Activated CD4-positive, alpha-beta T cell treated with anti-CD3 and anti-CD28 coated beads, Interleukin-2, amount 50 U/mL, for 1 hour (primary cell): ENCODE results near the gene VPS18.
A peak's percentile ranks its signal among the peaks of the same experiment; 100 is the strongest.

Experiments used
- DNase-seq: peaks from one replicate; pipeline ENCODE4 v3.0.0-alpha.2; 2020

The VPS18 gene

DNA sequence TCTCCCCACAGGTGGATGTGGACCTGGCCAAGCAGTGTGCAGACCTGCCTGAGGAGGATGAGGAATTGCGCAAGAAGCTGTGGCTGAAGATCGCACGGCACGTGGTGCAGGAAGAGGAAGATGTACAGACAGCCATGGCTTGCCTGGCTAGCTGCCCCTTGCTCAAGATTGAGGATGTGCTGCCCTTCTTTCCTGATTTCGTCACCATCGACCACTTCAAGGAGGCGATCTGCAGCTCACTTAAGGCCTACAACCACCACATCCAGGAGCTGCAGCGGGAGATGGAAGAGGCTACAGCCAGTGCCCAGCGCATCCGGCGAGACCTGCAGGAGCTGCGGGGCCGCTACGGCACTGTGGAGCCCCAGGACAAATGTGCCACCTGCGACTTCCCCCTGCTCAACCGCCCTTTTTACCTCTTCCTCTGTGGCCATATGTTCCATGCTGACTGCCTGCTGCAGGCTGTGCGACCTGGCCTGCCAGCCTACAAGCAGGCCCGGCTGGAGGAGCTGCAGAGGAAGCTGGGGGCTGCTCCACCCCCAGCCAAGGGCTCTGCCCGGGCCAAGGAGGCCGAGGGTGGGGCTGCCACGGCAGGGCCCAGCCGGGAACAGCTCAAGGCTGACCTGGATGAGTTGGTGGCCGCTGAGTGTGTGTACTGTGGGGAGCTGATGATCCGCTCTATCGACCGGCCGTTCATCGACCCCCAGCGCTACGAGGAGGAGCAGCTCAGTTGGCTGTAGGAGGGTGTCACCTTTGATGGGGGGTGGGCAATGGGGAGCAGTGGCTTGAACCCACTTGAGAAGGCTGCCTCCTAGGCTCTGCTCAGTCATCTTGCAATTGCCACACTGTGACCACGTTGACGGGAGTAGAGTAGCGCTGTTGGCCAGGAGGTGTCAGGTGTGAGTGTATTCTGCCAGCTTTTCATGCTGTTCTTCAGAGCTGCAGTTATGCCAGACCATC, 8.6 kb downstream of the VPS18 start:
- DNase-seq = no peak

DNA sequence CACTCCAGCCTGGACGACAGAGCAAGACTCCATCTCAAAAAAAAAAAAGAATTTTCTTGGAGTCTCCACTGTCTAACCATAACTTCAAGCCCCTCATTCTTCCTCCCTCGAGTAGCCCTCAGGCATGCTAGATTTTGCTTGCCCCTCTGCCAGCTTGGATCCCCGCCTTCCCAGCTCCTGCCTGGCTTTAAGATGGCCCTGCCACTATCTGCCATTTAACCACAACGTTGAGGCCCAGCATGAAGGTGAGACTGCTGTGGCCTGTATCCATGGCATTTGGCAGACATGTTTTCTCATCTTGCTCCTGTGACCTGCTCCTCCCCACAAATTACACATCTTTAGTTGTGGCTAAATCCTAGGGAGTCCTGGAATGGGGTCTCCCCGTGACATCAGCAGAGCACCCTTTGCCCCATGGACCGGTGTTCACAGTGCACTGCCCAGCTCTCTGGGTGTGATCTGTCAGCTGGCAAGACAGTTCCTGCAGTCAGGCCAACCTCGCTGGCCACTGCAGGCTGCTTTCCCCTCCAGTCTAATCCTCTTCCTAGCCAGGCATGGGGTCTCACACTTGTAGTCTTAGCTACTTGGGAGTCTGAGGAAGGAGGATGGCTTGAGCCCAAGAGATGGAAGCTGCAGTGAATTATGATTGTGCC, 10.4 kb downstream of the VPS18 start:
- DNase-seq = no peak

DNA sequence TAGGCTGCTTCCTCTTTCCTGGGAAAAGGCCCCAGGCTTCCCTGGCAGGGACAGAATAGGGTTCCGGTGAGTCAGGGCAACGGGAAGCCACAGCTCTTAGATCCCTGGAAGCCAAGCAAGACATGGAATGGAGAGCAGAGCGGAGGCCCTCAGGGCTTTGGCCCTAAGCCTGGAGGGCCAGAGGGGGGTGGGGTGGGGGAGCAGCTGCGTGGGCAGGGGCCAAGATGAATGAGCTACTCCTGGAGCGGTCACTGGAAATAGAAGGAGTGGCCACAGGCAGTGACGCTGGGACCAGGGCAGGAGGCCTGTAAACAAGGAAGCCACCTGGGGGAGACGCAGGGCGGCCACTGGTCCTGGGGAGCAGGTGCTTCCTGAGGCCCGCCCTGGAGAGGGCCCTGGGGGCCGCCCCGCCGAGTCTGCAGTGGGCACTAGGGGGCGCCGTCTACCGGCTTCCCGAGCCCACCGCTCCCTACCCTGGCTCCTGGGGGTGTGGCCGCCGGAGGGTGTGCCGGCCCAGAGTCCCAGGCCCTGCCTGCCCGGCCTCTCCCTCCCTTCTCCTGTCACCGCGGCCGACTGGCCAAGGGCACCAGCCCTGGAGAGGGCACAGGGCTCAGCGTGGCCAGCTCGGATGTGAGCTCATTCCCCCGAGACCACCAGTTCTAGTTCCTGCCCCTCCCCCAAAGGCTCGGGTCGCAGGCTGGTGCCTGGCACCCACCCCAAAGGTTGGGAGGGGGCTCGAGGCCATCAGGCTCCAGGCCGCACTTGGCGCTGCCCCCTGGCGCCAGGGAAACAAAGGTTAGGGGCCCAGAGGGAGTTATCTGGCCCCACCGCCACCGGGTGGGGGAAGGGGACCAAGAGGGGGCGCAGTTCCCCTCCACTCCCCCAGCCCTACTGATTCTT, 12.1 kb downstream of the VPS18 start:
- DNase-seq = peak; percentile 70

DNA sequence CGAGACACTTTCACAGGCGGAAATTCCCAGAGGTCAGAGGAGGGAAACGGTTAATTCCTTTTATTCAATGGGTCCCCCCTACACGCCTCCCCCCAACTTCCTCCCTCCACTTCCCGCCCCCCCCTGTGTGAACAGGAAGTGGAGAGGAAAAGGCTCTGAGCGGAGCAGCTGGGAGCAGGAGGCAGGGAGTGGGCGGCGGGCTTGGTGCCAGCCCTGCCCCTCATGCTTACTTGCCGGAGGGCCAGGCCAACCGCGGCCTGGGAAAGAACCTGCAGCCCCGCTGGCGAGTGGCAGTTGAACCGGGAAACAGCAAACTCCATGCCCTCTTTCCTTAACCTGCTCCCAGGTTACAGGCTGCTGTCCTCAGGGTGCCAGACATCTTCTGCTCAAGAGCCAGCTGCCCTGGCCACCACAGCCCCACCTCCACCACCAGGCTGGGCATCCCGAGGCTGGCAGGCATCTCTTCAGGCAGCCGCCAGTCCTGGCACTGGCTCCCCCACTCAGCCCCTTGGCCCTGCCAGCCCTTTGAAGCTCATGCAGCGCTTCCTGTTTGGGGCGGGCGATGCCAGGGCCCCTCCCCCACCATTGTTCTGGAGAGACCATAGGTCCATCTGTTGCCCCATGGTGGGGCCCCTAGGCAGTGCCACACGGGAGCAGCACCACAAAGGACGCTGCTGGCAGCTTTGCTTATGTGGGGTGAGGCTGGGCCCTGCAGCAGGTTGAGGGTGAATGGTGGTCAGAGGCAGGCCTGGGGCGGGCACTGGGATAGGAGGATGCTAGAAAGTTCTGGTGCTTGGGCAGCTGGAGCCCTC, 12.9 kb downstream of the VPS18 start:
- peak; percentile 48 for DNase-seq

DNA sequence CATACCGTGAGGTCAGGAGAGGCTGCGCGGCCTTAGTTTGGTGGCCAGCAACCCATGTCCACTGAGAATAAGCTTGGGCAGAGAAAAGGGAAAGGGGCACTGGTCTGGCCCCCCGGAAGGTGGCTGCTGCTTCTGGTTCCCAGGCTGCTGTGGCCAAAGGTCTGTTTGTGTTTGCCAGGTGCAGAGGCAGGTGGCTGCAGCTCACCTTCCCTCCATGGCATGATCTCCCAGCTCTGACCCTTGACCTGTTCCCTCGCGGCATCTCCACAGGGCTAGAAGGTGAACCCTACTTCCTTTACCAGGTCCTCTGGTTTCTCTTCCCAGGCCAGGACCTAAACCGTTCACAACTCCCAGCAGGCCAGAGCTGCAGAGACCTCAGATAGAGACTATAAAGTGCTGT, 13.8 kb downstream of the VPS18 start:
- DNase-seq = no peak

DNA sequence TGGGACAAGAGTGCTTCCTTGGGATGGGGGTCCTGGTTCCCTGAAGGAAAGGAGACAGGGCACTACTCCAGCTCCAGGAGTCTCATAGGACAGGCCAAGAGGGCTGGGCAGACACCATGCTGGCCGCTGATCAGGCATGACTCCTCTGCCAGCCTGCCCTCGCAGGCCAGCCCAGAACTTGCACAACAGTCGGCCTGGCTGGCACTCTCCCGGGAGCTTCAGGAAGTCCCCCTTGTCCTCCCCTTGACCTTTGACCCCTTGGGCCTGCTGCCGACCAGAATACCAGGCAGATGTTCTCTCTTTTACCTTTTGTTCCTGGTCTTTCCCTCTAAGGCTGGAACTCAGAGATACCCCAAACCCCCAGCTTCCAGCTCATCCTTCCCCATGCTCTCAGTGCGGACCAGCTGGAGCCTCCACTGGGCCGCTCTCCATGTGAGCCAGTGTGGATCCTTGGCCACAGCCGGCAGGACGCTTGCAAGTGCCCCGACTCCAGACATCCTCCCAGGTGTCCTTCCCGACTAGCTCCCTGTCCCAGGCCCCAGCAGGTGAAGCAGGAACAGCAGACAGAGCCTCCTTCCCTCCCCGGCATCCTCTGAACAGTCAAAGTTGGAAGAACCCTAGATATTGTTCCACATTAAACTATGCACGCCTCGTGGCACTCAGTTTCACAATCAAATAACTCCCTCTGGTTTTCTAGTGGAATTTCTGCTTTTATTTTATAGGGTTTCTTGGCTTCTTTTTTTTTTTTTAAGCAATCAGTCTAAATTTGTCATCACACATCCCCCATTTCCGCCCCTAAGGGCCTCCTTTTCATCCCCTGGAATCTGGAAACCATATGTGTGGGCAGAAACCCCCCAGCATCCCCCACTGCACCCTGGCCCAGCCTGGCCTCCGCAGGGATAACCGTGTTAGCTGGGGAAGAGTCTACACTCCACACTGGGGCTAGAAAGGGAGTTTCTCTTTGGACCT, 15.7 kb downstream of the VPS18 start:
- no peak for DNase-seq

DNA sequence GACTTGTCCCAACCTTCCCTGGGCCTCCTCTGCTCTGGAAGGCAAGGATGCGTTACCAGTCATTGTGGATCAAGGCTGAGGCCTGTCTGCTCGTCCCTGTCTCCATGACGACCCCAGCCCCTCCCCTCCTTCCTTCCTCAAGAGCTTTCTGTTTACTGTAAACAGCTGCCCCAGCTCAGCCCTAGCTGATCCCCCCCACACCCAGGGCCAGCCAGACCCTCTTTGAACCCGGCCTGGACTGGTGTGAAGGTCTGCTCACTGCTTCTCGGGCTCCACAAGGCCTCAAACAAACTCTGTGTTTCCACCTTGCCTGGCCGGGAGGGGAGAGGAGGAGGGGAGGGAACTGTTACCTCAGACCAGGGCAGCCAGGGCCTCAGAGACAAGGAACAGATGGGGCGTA, 16.9 kb downstream of the VPS18 start:
- DNase-seq = no peak

DNA sequence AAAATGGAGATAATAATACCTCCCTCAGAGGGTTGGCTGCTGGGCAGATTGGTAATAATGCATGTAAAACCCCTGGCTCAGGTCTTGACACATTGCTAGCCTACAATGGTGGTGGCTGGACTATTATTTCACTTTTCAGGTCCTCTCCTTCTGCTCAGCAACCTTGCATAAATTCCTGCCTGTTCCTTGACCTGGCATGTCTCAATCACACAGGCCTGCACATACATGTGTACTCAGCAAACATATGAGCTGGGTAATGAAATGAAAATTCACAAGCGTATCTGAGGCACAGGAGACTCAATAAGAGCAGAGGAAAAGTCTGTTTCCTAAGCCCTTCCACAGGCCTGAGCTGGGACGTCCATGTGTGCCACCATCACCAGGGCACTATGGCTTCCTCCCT, 17.4 kb downstream of the VPS18 start:
- no peak for DNase-seq

DNA sequence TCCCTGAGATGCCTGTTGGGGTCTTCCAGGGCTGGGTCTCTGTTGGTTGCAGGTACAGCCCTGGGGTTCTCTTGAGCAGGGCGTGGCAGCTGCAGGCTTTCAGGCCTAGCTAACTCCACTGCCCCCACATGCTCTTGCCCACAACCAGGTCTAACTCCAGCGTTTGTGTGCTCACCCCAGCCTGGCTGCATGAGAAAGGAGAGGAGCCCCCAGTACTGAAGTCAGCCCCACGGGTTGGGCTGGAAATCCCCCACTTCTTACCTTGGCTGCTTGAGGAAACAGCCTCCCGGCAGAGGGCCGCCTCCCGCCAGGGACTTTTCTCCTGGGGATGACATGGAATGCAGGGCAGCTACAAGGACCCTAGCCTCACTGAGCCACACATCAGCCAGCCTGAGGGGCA, 18.2 kb downstream of the VPS18 start:
- DNase-seq = no peak

DNA sequence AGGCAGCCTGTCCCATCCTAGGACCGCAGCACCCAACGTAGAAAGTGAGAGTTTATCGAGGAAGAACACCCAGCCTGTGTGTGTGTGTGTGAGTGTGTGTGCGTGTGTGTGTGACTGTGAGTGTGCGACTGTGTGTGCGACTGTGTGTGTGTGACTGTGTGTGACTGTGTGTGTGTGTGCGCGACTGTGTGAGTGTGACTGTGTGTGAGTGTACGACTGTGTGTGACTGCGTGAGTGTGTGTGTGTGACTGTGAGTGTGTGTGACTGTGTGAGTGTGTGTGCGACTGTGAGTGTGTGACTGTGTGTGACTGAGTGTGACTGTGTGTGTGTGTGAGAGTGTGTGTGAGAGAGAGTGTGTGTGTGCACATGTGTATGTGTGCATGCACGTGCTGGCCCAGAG, 19.8 kb downstream of the VPS18 start:
- no peak for DNase-seq

DNA sequence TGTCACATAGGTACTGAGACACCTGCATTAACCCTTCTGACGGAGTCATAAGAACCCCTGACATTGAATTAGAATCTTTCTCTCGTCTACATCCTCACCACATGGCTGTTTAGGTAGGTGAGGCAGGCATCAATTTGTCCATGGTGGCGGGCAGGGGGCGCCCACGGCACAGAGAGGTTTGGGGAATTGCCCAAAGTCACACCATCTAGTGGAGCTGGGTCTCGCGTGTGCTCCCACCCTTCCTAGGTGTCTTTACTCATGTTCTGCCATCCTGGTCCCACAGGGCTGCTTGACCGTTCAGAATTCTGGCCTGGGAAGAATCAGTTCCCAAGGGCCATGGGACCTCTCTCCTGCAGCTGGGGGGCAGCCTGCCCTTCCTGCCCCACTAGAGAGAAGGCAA, 20.2 kb downstream of the VPS18 start:
- no peak for DNase-seq

DNA sequence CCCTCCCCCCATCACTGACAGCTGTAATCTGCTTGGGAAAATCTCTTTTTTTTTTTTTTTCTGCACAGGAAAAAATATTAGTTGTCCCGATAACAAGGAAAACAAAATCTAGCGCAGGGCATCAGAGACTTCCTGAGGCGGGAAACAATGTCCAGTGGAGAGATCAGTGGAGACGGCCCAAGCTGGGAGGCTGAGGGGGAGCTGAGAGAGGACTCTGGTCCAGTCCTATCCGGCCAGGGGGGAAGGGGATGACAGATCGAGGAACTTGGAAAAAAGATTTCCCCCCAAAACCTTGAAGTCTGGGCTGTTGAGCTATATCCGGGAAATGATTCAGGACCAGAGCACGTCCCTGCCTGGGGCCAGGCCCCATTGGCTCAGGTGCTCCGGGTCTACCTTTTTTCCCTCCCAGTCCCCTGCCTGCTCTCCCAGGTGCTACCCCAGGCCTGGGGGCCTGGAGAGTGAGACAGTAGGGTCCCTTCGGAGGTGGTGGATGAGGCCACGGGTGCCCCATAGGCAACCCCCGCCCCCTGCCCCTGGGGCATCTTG, 20.9 kb downstream of the VPS18 start:
- no peak for DNase-seq

DNA sequence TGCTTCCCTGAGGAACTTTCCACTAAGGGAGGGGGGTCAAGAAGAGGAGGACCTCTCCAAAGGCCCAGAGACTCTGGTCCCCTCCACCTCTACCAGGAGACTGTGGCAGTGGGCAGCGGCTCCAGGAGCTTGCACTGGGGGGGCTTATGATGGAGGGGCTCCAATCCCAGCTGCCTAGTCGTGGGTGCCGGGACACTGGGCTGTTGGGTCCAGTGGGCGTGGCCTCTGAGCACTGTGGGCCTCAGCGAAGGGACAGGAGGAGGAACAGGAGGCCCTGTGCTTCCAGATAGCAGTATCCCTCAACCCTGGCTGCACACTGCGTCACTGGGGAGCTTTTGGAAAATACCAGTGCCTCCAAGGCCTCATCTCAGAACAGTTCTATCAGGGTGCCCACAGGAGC, 21.4 kb downstream of the VPS18 start:
- DNase-seq = no peak

DNA sequence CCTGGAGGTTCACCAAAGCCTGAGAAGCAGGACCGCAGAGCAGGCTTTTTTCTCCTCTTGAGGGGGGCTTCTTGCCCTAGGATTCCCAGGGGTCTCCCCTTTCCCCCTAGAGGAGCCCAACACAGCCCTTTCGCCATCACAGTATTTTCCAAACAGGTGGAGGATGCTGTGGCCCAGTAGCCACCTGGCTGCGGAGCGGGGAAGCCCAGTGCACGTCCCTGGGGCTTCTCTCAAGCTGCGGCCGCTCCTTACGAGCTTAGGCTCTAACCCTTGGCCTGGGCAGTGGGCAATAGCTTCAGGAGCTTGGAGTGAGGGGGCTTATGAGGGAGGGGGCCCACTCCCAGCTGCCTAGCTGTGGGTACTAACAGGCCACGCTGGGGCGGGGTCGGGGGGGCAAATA, 23.3 kb downstream of the VPS18 start:
- no peak for DNase-seq

DNA sequence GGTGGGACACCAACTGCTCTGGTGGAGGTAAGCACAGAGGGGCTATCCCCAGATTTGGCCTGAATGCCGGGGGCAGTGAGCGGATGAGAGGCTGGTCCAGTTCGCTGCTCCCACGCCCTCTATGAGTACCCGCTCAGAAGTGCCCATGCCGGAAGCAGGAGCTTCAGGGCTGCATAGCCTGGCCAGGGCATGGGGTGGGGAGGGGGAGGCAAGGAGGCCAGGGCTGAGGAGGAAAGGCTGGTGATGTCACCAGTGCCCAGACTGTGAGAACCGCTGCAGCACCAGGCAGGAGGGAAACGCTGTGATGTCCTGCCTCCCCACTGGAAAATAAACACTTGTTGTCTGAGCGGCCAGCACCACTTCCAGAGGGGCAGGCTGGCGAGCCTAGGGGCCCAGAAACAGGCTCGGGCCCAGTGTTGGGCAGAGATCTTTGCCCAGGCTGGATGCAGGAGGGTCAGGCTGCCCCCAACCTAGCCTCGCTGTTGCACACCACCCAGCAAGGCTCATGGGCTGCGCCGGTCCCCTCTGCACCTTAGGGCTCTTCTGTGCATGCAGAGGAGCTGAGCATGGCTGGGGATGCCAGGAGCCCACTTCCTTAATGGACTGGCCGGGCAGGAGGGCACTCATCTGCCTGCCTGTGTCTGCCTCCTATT, 24.0 kb downstream of the VPS18 start:
- DNase-seq = no peak

DNA sequence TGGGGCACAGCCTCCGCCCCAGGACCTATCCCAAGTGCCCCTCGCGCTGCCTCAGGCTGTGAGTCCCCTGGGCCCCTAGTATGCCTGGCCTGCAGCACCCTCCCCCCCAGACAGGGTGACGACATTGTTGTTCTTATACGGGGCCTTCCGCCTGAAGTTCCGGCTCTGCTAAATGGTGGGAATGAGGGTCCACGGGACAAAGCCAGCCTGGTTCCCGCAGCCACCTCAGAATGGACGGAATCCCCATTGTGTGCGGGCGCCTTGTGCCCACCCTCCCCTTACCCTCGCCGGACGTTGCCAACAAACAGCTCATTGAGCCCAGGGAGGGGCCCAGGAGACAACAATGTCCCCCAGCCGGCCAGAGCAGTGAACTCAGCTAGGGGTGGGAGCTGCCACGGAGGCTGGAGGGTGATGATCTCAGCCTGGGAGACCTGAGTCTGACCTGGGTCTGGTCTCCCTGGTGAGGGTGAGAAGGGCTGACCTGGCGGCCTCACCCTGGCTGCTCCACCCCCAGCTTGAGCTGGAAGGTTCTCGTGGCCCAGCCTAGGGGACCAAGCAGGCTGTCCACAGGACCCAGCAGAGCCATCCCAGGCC, 24.6 kb downstream of the VPS18 start:
- no peak for DNase-seq

DNA sequence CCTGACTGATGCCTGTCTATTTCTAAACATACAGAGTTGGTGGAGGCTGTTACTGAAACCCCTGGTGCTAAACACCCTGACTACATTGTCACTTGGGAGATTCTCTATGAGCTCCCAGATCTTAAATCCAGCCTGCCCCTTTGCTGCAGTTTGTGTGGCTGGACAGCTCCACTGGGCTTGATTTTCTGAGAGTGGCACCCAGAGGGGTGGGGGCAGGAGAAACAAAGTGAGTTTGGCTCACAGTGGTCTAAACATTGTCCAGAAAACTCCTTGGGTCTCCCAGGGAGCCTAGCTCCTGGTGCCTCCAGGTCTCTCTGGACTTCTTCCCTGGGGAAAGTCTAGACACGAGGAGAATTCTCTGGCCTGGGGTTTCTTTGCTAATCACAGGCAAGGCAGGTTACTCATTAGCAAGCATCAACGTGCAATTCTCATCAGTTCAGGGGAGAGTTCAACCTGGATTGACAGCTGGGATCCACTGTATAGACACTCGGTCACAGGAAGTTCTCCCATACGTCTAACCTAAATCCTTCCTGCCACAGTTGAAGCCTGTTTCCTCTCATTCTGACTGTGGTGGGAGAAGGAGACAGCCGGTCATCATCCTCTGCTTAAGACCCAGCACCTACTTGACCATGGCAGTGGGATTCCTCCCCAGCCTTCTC, 27.8 kb downstream of the VPS18 start:
- no peak for DNase-seq

DNA sequence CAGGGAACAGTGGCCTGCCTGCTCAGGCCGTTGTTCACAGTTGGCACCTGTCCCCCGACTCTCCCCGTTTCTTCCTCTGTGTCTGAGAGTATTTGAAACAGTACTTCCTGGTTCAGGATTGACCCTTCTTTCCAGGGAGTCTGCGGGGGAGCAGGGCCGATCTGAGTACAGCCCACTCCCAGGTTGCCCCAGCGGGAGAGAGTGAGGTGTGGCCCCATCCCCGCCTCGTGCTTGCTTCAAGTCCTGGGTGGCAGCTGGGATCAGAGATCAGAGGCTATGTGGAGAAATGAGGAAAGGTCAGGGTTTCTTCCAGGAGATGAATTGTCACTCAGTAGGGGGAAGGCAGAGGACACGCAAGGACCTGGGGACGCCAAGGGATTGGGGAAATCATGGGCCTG, 28.4 kb downstream of the VPS18 start:
- DNase-seq = no peak

DNA sequence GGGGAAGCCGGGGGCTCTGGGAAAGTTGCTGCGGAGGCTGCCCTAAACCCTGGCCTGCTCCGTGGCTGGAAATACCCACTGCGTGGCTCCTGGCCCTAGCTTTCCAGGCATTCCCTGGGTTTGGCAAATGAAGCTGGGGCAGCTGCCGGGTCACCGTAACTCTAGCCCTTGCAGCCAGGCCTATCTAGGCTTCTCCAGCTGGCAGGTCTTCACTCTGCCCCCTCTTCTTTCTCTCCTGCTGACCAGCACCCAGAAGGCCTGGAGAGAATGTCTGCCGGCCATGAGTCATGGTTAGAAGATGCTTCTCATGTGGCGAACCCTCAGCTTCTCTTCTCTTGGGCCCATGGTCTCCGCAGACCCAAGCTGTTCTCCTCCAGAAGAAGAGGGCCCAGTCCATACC, 29.3 kb downstream of the VPS18 start:
- DNase-seq = no peak

DNA sequence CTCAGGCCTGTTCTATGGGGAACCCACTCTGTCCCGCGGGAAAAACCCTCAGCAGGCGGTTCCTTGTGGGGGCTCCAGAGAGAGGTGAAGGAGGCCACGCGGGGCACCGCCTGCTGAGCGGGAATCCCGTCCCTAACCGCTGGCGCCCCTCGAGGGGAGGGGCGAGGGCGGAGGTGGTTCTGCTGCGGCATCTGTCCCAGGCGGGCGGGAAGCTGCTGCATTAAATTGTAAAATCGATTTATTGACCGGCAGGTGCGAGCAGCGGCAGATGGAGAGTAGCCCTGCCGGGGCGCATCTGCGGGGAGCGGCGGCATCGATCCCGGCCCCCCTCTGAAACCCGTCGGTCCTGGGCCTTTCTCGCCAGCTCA, 31.2 kb downstream of the VPS18 start:
- DNase-seq = no peak
